ENCODE measurements around the gene HDGF.

DNA sequence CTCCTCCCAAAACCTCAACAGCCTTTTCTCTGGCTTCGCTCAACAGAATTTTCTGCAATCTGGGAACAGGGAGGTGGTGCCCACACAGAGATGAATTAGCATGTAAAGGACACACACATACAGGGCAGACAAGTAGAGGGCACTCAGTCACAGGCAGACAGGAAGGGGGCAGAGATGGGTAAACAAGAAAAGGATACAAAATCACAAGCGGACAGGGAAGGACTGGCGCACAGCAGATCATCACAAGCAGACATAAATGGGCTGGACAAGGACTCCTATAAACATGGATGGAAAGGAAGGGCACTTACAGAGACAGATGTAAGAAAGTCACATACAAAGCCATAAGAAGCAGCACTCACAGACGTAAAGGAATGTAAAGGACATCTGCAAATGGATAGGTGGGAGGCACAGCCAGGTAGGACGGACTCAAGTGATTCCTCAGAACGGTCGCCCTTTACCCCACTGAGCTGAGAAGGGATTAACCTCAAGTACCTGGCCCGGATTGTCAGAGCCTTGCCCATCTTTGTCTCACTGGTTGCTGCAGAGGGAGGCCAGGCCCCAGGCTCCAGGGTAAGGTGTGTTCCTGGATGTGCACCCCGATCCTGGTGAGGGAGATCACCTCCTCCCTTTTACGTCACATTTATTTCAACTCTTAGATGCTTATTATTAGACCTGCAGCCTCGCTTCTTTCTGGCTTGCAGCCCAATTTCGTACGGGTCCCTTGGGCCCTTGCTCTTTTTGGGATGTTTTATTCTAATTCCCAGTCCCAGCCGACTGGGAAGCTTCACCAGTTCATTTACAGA lies 15.0 kb upstream of the HDGF start:
- no peak for TF ChIP-seq RAD21 (IDR thresholded peaks at IDR 0.05)
- TF ChIP-seq, protein P1, sequence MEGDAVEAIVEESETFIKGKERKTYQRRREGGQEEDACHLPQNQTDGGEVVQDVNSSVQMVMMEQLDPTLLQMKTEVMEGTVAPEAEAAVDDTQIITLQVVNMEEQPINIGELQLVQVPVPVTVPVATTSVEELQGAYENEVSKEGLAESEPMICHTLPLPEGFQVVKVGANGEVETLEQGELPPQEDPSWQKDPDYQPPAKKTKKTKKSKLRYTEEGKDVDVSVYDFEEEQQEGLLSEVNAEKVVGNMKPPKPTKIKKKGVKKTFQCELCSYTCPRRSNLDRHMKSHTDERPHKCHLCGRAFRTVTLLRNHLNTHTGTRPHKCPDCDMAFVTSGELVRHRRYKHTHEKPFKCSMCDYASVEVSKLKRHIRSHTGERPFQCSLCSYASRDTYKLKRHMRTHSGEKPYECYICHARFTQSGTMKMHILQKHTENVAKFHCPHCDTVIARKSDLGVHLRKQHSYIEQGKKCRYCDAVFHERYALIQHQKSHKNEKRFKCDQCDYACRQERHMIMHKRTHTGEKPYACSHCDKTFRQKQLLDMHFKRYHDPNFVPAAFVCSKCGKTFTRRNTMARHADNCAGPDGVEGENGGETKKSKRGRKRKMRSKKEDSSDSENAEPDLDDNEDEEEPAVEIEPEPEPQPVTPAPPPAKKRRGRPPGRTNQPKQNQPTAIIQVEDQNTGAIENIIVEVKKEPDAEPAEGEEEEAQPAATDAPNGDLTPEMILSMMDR (IDR thresholded peaks at IDR 0.05; ENCODE audit: low read depth, low read length, missing input control) = no peak
- TF ChIP-seq, protein P2, sequence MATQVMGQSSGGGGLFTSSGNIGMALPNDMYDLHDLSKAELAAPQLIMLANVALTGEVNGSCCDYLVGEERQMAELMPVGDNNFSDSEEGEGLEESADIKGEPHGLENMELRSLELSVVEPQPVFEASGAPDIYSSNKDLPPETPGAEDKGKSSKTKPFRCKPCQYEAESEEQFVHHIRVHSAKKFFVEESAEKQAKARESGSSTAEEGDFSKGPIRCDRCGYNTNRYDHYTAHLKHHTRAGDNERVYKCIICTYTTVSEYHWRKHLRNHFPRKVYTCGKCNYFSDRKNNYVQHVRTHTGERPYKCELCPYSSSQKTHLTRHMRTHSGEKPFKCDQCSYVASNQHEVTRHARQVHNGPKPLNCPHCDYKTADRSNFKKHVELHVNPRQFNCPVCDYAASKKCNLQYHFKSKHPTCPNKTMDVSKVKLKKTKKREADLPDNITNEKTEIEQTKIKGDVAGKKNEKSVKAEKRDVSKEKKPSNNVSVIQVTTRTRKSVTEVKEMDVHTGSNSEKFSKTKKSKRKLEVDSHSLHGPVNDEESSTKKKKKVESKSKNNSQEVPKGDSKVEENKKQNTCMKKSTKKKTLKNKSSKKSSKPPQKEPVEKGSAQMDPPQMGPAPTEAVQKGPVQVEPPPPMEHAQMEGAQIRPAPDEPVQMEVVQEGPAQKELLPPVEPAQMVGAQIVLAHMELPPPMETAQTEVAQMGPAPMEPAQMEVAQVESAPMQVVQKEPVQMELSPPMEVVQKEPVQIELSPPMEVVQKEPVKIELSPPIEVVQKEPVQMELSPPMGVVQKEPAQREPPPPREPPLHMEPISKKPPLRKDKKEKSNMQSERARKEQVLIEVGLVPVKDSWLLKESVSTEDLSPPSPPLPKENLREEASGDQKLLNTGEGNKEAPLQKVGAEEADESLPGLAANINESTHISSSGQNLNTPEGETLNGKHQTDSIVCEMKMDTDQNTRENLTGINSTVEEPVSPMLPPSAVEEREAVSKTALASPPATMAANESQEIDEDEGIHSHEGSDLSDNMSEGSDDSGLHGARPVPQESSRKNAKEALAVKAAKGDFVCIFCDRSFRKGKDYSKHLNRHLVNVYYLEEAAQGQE (IDR thresholded peaks at IDR 0.05) = no peak
- TF ChIP-seq SP1 (IDR thresholded peaks at IDR 0.05) = no peak
